ENCODE measurements around the gene GNG8. TPM values are rescaled to one million over a fixed set of nuclear protein-coding genes. Genes with fewer than 3 reads are reported as not detected.

Gene GNG8
- total RNA-seq, 1 experiment from 2014 or later, result not detected

GRCh38 chr19:46585539-46585938 is 50.5 kb downstream of the GNG8 start:
- no peaks in the 10 kb centered on the region for H3K9me3 Mint-ChIP-seq
- H2AFZ ChIP-seq (ENCODE audit: low read length), result no peak overlapping the region
- H3K27me3 ChIP-seq (ENCODE audit: insufficient read depth, low read length), result no peaks in the 10 kb centered on the region
- no peak overlapping the region for H4K8ac ChIP-seq (replicated peaks; ENCODE audit: insufficient read length, low read depth, low read length)
- no peak overlapping the region for H3K27ac Mint-ChIP-seq
- no peak overlapping the region for H4K5ac ChIP-seq (ENCODE audit: insufficient read length, low read depth, low read length)
- H3K27ac ChIP-seq (ENCODE audit: insufficient read length, low read depth, low read length), result no peak overlapping the region
- WGBS (ENCODE audit: extremely low coverage, insufficient read length, low lambda C conversion rate), result no CpG with 5 or more reads among the region's 1 CpG
- no peaks in the 10 kb centered on the region for H3K36me3 Mint-ChIP-seq (ENCODE audit: insufficient read depth in 1 of 3, low read depth in 3 of 3)
- H3K4me1 ChIP-seq (ENCODE audit: insufficient read depth, low read length), result no peaks in the 10 kb centered on the region
- H3K4me3 Mint-ChIP-seq, result no peak overlapping the region
- no peak for TF ChIP-seq CTCF (conservative IDR thresholded peaks at IDR 0.05)
- H2BK120ac ChIP-seq (ENCODE audit: low read depth, low read length, poor library complexity, severe bottlenecking), result no peak overlapping the region
- no peaks in the 10 kb centered on the region for H3K23me2 ChIP-seq (ENCODE audit: insufficient read length, low read depth, low read length, poor library complexity, severe bottlenecking)
- no peak overlapping the region for H2BK12ac ChIP-seq (ENCODE audit: insufficient read length, low read depth, low read length)
- H2BK5ac ChIP-seq (ENCODE audit: insufficient read length, low read length), result no peak overlapping the region
- H3K9ac ChIP-seq (ENCODE audit: extremely low read depth, insufficient read length, low read length), result no peak overlapping the region
- no peaks in the 10 kb centered on the region for H3K79me1 ChIP-seq (ENCODE audit: insufficient read depth, low read depth, low read length, poor library complexity, severe bottlenecking)
- H3K4ac ChIP-seq (ENCODE audit: low read depth, low read length), result no peak overlapping the region
- H3K23ac ChIP-seq (ENCODE audit: insufficient read length, low read depth, low read length), result no peak overlapping the region
- H2BK20ac ChIP-seq (ENCODE audit: low read depth, low read length, poor library complexity, severe bottlenecking), result no peak overlapping the region
- no peak overlapping the region for H2BK15ac ChIP-seq (ENCODE audit: low read depth, low read length)
- no peaks in the 10 kb centered on the region for H3K9me3 ChIP-seq (ENCODE audit: control insufficient read depth, low read depth, low read length)
- H3K56ac ChIP-seq (ENCODE audit: insufficient read length, low read depth, low read length), result no peak overlapping the region
- no peak overlapping the region for H3K18ac ChIP-seq (ENCODE audit: insufficient read length, low read depth, low read length)
- H3K4me1 Mint-ChIP-seq, result no peaks in the 10 kb centered on the region
- H3K79me2 ChIP-seq (ENCODE audit: insufficient read depth, low read length), result no peaks in the 10 kb centered on the region
- DNase-seq, result no peak
- H4K20me1 ChIP-seq (ENCODE audit: control insufficient read depth, insufficient read depth, insufficient read length), result no peaks in the 10 kb centered on the region
- H4K91ac ChIP-seq (ENCODE audit: insufficient read length, low read depth, low read length), result no peak overlapping the region
- H3K4me2 ChIP-seq (ENCODE audit: insufficient read depth, insufficient read length, low read length), result no peak overlapping the region
- no peak overlapping the region for H3K14ac ChIP-seq (ENCODE audit: insufficient read depth, low read length)
- no peak overlapping the region for H3T11ph ChIP-seq (ENCODE audit: low read length)
- H3K27me3 Mint-ChIP-seq (ENCODE audit: low read depth), result peaks cover 17% of the 10 kb centered on the region
- H2AK5ac ChIP-seq (ENCODE audit: insufficient read length, low read length), result no peak overlapping the region

Other genes with a start within 250 kb of the GNG8 start
- 27.5 and 28.7 TPM in 2 replicates for gene CCDC8, start 222.6 kb downstream of the GNG8 start, total RNA-seq (2021)
- 1.7 and 1.8 TPM in 2 replicates for gene PNMA8C, start 207.3 kb downstream of the GNG8 start, total RNA-seq (2021)
- 22.6 and 23.2 TPM in 2 replicates for gene PNMA8A, start 164.6 kb downstream of the GNG8 start, total RNA-seq (2021)
- gene PNMA8B, start 140.3 kb downstream of the GNG8 start, total RNA-seq (2021), result 1.4 and 1.5 TPM in 2 replicates
- 339 and 343 TPM in 2 replicates for gene CALM3, start 34.9 kb downstream of the GNG8 start, total RNA-seq (2021)
- not detected in 2 replicates for gene PTGIR, start 11.1 kb downstream of the GNG8 start, total RNA-seq (2021)
- gene DACT3, start 25.0 kb upstream of the GNG8 start, total RNA-seq (2021), result 0.87 and 1.1 TPM in 2 replicates
- gene PRKD2, start 80.9 kb upstream of the GNG8 start, total RNA-seq (2021), result 60.7 and 60.8 TPM in 2 replicates
- 39.1 and 42.2 TPM in 2 replicates for gene FKRP, start 109.9 kb upstream of the GNG8 start, total RNA-seq (2021)
- gene STRN4, start 110.2 kb upstream of the GNG8 start, total RNA-seq (2021), result 143 and 148 TPM in 2 replicates
- 258 and 269 TPM in 2 replicates for gene SLC1A5, start 152.4 kb upstream of the GNG8 start, total RNA-seq (2021)
- 193 and 200 TPM in 2 replicates for gene AP2S1, start 214.6 kb upstream of the GNG8 start, total RNA-seq (2021)
- 49.0 and 49.8 TPM in 2 replicates for gene ARHGAP35, start 224.8 kb upstream of the GNG8 start, total RNA-seq (2021)